Astrocyte of the spinal cord (primary cell): Measurements from ENCODE around the gene BTBD2.

Experiments
- DNase-seq: peaks from one replicate; pipeline ENCODE4 v3.0.0; 2011; ENCODE audit warnings: low read depth, low spot score
- H3K4me3 ChIP-seq: 2 replicates; pipeline ENCODE4 v1.5.1; 2011; ENCODE audit warnings: low read depth, mild to moderate bottlenecking, low read length, moderate library complexity
- CTCF ChIP-seq: IDR thresholded peaks from 2 replicates; pipeline ENCODE4 v1.5.1; 2012; ENCODE audit warnings: low read depth, mild to moderate bottlenecking, low read length, inconsistent platforms
- in situ Hi-C: cut with HindIII; loops from 2 replicates; pipeline ENCODE4 v1.10.0; 2017; ENCODE audit warnings: low sequenced_read_pairs

Gene BTBD2

GRCh38 chr19:1978346-1978894, 37.1 kb downstream of the BTBD2 start:
- DNase-seq = no peak
- in situ Hi-C loops = no loop called here
- no peak overlapping the region for H3K4me3 ChIP-seq
- no peak for TF ChIP-seq CTCF

GRCh38 chr19:1977120-1977519, 38.4 kb downstream of the BTBD2 start:
- no peak for DNase-seq
- in situ Hi-C loops = no loop called here
- no peak overlapping the region for H3K4me3 ChIP-seq
- TF ChIP-seq CTCF = no peak

- peak; percentile 18 for DNase-seq
- H3K4me3 ChIP-seq = no peak overlapping the region
- in situ Hi-C loops = no loop called here
- no peak for TF ChIP-seq CTCF
Measured at GRCh38 chr19:1975162-1975480, 40.4 kb downstream of the BTBD2 start.

- no peak overlapping the region for H3K4me3 ChIP-seq
- in situ Hi-C loops = no loop called here
- TF ChIP-seq CTCF = no peak
- DNase-seq = no peak
Measured at GRCh38 chr19:1974381-1975161, 40.9 kb downstream of the BTBD2 start.

- no peak for TF ChIP-seq CTCF
- in situ Hi-C loops = no loop called here
- no peak for DNase-seq
- H3K4me3 ChIP-seq = no peak overlapping the region
Measured at GRCh38 chr19:1970806-1971502, 44.6 kb downstream of the BTBD2 start.

- no peak overlapping the region for H3K4me3 ChIP-seq
- TF ChIP-seq CTCF = no peak
- no peak for DNase-seq
- in situ Hi-C loops = no loop called here
Measured at GRCh38 chr19:1970003-1970805, 45.3 kb downstream of the BTBD2 start.
